Adrenal gland (tissue), 12 donors: ENCODE measurements around the gene ADGRD2. TPM values are rescaled to one million over a fixed set of nuclear protein-coding genes. Genes with fewer than 3 reads are reported as not detected.

Source experiments
- DNase-seq, 7 donors: peaks; one replicate each; pipeline ENCODE4 v3.0.0-alpha.2; 2019 to 2020
- H3K27ac ChIP-seq, 5 donors: fragments of 200-600 bp; sonication (generic) in 4 of 5; 1 replicate in 3 of 5; 2 replicates in 2 of 5; pipeline versions ENCODE4 v1.5.1 to v1.8.0; 2016 to 2020; ENCODE audit warnings: mild to moderate bottlenecking in 1 of 5
- H3K27me3 ChIP-seq: fragments of 200-600 bp; 2 replicates; pipeline ENCODE4 v1.8.0; 2021
- H3K36me3 ChIP-seq, 2 donors: fragments of 200-600 bp; replicated peaks in 1 of 2; 1 replicate in 1 of 2; 2 replicates in 1 of 2; pipeline versions ENCODE4 v1.5.1 to v1.8.0; 2018 to 2022
- H3K4me1 ChIP-seq, 2 donors: fragments of 200-600 bp; replicated peaks in 1 of 2; 1 replicate in 1 of 2; 2 replicates in 1 of 2; pipeline versions ENCODE4 v1.5.1 to v1.8.0; 2018 to 2021
- H3K4me3 ChIP-seq, 4 donors: fragments of 200-600 bp; sonication (generic) in 3 of 4; one replicate each; pipeline ENCODE4 v1.5.1; 2016 to 2018
- H3K9me3 ChIP-seq, 3 donors: fragments of 200-600 bp; sonication (generic) in 1 of 3; replicated peaks in 1 of 3; 1 replicate in 2 of 3; 2 replicates in 1 of 3; pipeline versions ENCODE4 v1.5.1 to v1.8.0; 2016 to 2021
- CTCF ChIP-seq, 6 experiments: fragments of 450-650 bp in 4 of 6; fragments of 200-600 bp in 2 of 6; sonication (generic) in 1 of 6; IDR thresholded peaks; 1 replicate in 5 of 6; 2 replicates in 1 of 6; pipeline versions ENCODE4 v1.5.1 to v1.8.0; 2016 to 2021; ENCODE audit warnings: antibody characterized with exemption in 6 of 6, mild to moderate bottlenecking in 2 of 6, moderate library complexity in 1 of 6
- POLR2A ChIP-seq, 2 donors: fragments of 450-650 bp; IDR thresholded peaks; one replicate each; pipeline ENCODE4 v1.6.1; 2017; ENCODE audit warnings: antibody characterized with exemption in 2 of 2, mild to moderate bottlenecking in 2 of 2, moderate library complexity in 1 of 2
- WGBS, 4 donors: extraction: QIAGEN DNeasy Blood & Tissue Kit in 2 of 4; methylation state at CpG; one replicate each; pipeline versions ENCODE4 v1.1.5 to v1.1.7; 2013 to 2017; 5-methylcytosine and 5-hydroxymethylcytosine counted together
- intact Hi-C, 2 donors: fragments of 100-400 bp; cut with DNase I; formaldehyde crosslinking; loops; one replicate each; pipeline versions ENCODE4 v1.14.1 to v1.15.0; 2022 to 2023
- polyA plus RNA-seq, 3 donors: library from polyadenylated mRNA; stranded (reverse); fragments of 200-250 nt in 2 of 3; fragments of 350-450 nt in 1 of 3; fragmentation: Illumina TruSeq in 1 of 3; extraction: RNeasy Lipid Tissue Mini Kit (QIAGEN cat#74804) in 1 of 3; gene quantifications; one replicate each; pipeline ENCODE4 v1.2.3, GENCODE V29; 2013 to 2014
- total RNA-seq, 9 donors: library from RNA; depleted of rRNA in 4 of 9; stranded (reverse); fragments of >200 nt in 4 of 9; fragments of 120-200 nt in 1 of 9; fragmentation: NEBNext Ultra II Directional in 1 of 9; extraction: Animal tissue kit (Norgen Biotek cat#: 25700) in 1 of 9; gene quantifications; one replicate each; pipeline versions ENCODE4 v1.1.0 to v1.2.4, GENCODE V29; 2013 to 2023
- donor health status: healthy with polysubstance abuse.
- donor health status: Bipolar disorder and iron deficiency.
- donor health status: DM: yes; HTN: yes; CAD: no.
- donor health status: DM: no; HTN: no; CAD: no.
- donor health status: DM: no; HTN: no; CAD: no.
- donor health status: DM: yes; HTN: yes; CAD: no.

ADGRD2 gene
- total and polyA plus RNA-seq, 12 donors = 0.16 to 4.4 (median 0.46) TPM; not detected in 4

- 24 to 43% (median 39%) methylated on average over 3 to 4 of the region's 4 CpGs for WGBS, 4 donors
- H3K27ac ChIP-seq = peak overlapping the region in 2 of 5 donors; percentile 76 to 93
- H3K36me3 ChIP-seq = no peaks in the 10 kb centered on the region
- no peaks in the 10 kb centered on the region for H3K27me3 ChIP-seq
- TF ChIP-seq POLR2A (IDR thresholded peaks at IDR 0.05) = no peak
- TF ChIP-seq CTCF (IDR thresholded peaks at IDR 0.05) = peak in 3 of 6 experiments; percentile 20 to 35 (median 23)
- DNase-seq = peak in 6 of 7 donors; percentile 30 to 68 (median 58)
- intact Hi-C loops = no loop called here
- H3K4me1 ChIP-seq = peaks cover 11 to 17% of the 10 kb centered on the region in 2 donors
- no peak overlapping the region for H3K4me3 ChIP-seq
- no peaks in the 10 kb centered on the region for H3K9me3 ChIP-seq
Measured at GRCh38 chr9:124427281-124427680, 23.0 kb upstream of the ADGRD2 start.

- intact Hi-C loops = no loop called here
- Histone ChIP-seq H3K27ac (peak overlapping the region; percentile 70 to 93 (median 87)), H3K4me3 (peak overlapping the region in 1 of 4 donors; percentile 27), H3K4me1 (peaks cover 11 to 17% of the 10 kb centered on the region in 2 donors), H3K36me3 (no peaks in the 10 kb centered on the region), H3K9me3 (no peaks in the 10 kb centered on the region), H3K27me3 (no peaks in the 10 kb centered on the region)
- peak; percentile 69 to 90 (median 83) for DNase-seq
- 33 to 46% (median 36%) methylated on average over 10 to 28 of the region's 28 CpGs for WGBS, 4 donors
- TF ChIP-seq POLR2A (IDR thresholded peaks at IDR 0.05) = peak in 1 of 2 donors; percentile 15
- TF ChIP-seq CTCF (IDR thresholded peaks at IDR 0.05) = peak in 1 of 6 experiments; percentile 2
Measured at GRCh38 chr9:124428751-124429529, 21.3 kb upstream of the ADGRD2 start.

GRCh38 chr9:124429530-124429867 lies 20.8 kb upstream of the ADGRD2 start:
- peak overlapping the region in 1 of 4 donors; percentile 27 for H3K4me3 ChIP-seq
- DNase-seq = peak in 1 of 7 donors; percentile 77
- intact Hi-C loops = no loop called here
- no peaks in the 10 kb centered on the region for H3K9me3 ChIP-seq
- peak overlapping the region; percentile 70 to 93 (median 87) for H3K27ac ChIP-seq
- peaks cover 11 to 17% of the 10 kb centered on the region in 2 donors for H3K4me1 ChIP-seq
- no peaks in the 10 kb centered on the region for H3K27me3 ChIP-seq
- TF ChIP-seq POLR2A (IDR thresholded peaks at IDR 0.05) (no peak), CTCF (IDR thresholded peaks at IDR 0.05) (peak in 4 of 6 experiments; percentile 35 to 49 (median 46))
- 41 to 64% (median 49%) methylated on average over 4 of the region's 4 CpGs for WGBS, 4 donors
- H3K36me3 ChIP-seq = no peaks in the 10 kb centered on the region

GRCh38 chr9:124436320-124436719 lies 13.9 kb upstream of the ADGRD2 start:
- Histone ChIP-seq H3K36me3 (no peaks in the 10 kb centered on the region), H3K4me3 (no peak overlapping the region), H3K4me1 (no peaks in the 10 kb centered on the region), H3K27ac (no peak overlapping the region), H3K9me3 (no peaks in the 10 kb centered on the region), H3K27me3 (no peaks in the 10 kb centered on the region)
- intact Hi-C loops = no loop called here
- DNase-seq = peak in 1 of 7 donors; percentile 1
- TF ChIP-seq POLR2A (IDR thresholded peaks at IDR 0.05) (no peak), CTCF (IDR thresholded peaks at IDR 0.05) (no peak)
